GM18505 (cell line): ENCODE results near the gene DTWD2.

Source experiments
- ATAC-seq: cut with Tn5 transposase; IDR thresholded peaks from one replicate; pipeline ENCODE4 v1.9.1; 2021; ENCODE audit not compliant: unreplicated experiment
- POLR2A ChIP-seq: IDR thresholded peaks from 4 replicates; pipeline ENCODE4 v1.6.1; 2011; ENCODE audit warnings: borderline replicate concordance; ENCODE audit not compliant: insufficient read depth, insufficient read length; ENCODE audit errors: extremely low read depth

Gene DTWD2, protein sequence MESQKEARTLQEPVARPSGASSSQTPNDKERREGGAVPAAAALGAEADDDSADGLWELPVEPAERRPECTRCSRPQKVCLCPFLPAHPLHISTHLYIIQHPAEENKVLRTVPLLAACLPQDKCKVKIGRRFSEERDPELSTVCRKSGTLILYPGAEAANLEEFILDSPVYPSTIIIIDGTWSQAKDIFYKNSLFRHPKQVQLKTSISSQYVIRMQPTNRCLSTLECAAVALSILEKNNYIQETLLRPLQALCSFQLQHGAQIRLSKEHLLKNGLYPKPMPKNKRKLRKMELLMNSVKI

DNA sequence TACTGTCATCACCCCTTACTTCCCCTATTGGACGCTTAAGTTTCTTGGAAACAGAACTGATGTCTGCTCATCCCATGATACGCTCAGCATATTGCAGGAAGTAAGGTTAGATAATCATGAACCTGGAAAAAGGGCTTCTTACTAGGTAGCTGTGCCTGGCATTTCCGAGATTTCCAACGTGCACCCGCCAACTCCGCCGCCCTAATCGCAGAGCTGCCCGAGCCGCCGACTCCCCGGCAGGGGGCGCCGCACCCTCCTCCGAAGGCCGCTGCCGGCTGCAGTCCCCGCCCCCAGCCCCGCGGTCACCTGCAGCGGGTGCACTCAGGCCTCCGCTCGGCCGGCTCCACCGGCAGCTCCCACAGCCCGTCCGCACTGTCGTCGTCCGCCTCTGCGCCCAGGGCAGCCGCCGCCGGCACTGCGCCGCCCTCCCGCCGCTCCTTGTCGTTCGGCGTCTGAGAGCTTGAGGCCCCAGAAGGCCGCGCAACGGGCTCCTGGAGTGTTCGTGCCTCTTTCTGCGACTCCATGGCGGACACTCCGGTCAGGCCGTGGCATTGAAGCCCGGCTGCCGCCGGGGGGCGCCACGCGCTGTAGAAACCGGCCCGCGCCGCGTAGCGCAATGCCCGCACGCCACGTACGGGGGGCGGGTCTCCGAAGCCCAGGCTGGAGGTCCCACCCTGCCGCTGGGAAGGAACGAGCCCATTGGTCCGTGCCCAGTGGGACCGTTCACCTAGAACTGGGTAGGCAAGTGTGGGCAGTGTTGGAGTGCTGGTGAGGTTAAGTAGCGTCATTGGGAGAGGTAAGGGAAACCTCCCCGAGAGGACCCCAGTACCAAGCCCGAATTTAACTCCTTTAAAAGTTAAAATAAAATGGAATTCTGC is at the start of gene DTWD2:
Gene DTWD2 (minus strand): TSS at position 560 of the 878 bp plus-strand sequence. CDS start 36 bp downstream, at position 524.
- ATAC-seq, result peak; percentile 96
- TF ChIP-seq POLR2A, result peak; percentile 59

DNA sequence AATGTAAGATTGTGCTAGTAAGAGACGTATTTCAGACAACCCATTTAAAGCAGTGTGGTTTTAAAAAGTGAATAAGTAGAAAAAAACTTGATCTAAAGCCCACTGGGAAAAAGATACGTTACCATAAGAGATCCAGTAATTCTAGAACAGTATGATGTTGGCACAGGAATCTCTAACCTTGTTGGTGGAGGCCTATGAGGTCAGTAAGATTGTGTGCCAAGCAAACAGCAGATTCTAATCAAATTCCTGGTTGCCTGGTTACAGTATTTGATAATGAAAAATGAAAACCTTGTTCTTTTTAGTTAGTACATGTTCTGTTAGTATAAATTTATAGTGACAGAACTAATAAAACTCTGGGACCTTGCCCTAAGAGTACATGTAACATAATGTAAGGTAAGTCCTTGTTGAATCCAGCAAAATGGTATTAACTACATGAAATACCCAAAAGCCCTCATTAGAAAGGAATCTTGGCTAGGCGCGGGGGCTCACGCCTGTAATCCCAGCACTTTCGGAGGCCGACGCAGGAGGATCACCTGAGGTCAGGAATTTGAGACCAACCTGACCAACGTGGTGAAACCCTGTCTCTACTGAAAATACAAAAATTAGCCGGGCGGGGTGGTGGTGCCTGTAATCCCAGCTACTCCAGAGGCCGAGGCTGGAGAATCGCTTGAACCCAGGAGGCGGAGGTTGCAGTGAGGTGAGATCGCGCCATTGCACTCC is 49.3 kb upstream of the DTWD2 start:
- TF ChIP-seq POLR2A, result no peak
- no peak for ATAC-seq

DNA sequence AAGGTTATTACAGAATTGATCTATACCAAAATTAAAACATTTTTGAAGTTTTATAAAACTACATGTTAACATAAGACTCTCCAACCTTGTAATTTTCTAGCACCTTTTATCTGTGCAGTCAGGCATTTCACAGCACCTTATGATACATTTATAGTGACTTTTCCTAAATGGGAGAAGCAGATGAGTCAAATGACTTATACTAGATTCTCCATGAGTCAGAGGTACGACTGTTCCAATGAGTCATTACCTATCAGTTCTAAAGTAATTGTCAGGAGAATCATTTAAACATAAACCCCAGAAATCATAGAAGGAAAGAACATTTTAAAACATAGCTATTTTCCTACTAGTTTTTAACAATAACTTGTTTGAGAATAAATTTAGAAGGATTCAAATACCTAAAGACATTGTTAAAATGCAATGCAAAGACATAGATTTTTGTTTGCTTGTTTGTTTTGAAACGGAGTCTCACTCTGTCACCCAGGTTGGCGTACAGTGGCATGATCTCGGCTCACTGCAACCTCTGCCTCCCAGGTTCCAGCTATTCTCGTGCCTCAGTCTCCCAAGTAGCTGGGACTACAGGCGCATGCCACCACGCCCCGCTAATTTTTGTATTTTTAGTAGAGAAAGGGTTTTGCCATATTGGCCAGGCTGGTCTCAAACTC is 47.9 kb upstream of the DTWD2 start:
- ATAC-seq, result no peak
- no peak for TF ChIP-seq POLR2A

DNA sequence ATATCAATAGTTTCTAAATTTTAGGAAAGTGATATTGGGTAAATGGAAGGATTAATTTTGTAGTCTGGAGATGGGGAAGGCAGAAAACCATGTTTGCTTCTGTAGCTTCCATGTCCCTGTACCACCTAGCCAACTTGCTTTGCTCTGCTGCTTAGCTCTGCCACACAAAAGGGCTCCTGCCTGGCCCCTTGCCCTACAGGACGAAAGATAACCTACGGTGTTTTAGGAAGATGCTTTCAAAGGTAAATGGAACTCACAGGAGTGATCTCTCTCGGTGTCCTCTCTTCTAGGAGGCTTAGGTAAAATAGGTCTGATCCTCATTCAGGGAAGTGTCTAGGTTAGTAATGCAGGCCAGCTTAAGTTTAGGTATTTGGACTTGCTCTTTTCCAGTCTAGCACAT is 44.8 kb upstream of the DTWD2 start:
- no peak for TF ChIP-seq POLR2A
- no peak for ATAC-seq

DNA sequence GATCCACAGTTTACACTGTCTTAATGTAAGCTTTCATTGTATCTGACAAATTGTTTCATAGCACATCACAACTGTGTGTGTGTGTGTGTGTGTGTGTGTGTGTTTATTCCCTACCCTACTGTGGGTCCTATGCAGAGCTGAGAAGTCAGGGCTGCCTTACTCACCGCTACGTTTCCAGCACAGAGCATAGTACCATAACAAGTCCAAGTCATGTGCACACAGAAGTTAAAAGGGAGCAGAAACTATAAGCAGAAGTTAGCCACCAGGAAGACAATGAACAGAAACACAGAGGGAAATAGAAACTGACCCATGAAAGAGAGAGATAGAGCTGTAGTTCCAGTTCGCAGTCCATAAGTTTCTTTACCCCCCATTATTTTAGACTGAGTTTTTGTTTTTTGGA is 44.3 kb upstream of the DTWD2 start:
- TF ChIP-seq POLR2A, result no peak
- peak; percentile 41 for ATAC-seq

DNA sequence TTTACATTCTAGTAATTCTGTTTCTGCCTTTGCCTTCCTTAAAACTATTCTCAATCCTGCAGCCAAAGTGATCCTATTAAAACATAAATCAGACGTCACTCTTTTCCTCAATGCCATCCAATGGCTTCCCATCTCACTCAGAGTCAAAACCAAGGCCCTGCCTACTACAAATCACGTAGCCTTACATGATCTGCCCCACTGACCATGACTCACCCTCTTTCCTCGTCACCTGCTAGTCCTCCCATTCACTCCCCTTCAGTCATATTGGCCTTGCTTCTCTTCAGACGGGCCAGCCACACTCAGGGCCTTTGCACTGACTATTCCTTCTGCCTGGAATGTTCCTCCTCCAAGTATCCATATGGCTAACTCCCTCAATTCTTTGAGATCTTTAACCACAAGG is 43.6 kb upstream of the DTWD2 start:
- ATAC-seq, result peak; percentile 67
- TF ChIP-seq POLR2A, result no peak

- no peak for TF ChIP-seq POLR2A
- ATAC-seq, result peak; percentile 68
Measured at GRCh38 chr5:119031011-119031886, 42.9 kb upstream of the DTWD2 start.

- TF ChIP-seq POLR2A, result no peak
- ATAC-seq, result no peak
Measured at GRCh38 chr5:119028575-119028974, 40.2 kb upstream of the DTWD2 start.

- TF ChIP-seq POLR2A, result no peak
- no peak for ATAC-seq
Measured at GRCh38 chr5:119022773-119023172, 34.4 kb upstream of the DTWD2 start.

- ATAC-seq, result peak; percentile 72
- no peak for TF ChIP-seq POLR2A
Measured at GRCh38 chr5:119022017-119022745, 33.8 kb upstream of the DTWD2 start.

GRCh38 chr5:119021149-119021732 is 32.9 kb upstream of the DTWD2 start:
- ATAC-seq, result no peak
- TF ChIP-seq POLR2A, result no peak
